Measurements from ENCODE around the gene AKT3. TPM values are rescaled to one million over a fixed set of nuclear protein-coding genes. Genes with fewer than 3 reads are reported as not detected.
"Not testable (repeated sequence)": the region's sequence is repeated elsewhere in the genome, so short reads cannot be mapped to it uniquely, and the experiment has no call there.

The AKT3 gene
- total RNA-seq, 1 experiment from 2014 or later, result 55.0 TPM

GRCh38 chr1:243824907-243825306, 25.1 kb downstream of the AKT3 start:
- not testable (repeated sequence) for DNase-seq (ENCODE audit: low read depth in 1 of 2, low spot score in 2 of 2); H3K4me3 ChIP-seq; H3K9me3 ChIP-seq (replicated peaks); H3K4me1 ChIP-seq (replicated peaks); H3K27me3 ChIP-seq (replicated peaks); H3K27ac ChIP-seq
- H3K36me3 ChIP-seq, result peaks cover 30% of the 10 kb centered on the region

DNA sequence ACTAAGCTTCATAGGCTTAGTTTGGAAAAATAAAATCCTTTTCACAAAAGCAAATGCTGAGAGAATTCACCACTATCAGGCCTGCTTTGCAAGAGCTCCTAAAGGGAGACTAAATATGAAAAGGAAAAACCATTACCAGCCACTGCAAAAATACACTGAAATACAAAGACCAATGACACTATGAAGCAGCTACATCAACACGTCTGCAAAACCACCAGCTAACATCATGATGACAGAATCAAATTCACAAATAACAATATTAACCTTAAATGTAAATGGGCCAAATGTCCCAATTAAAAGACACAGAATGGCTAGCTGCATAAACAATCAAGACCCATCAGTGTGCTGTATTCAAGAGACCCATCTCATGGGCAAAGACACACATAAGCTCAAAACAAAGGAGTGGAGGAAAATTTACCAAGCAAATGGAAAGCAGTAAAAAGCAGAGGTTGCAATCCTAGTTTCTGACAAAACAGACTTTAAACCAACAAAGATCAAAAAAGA, 28.8 kb downstream of the AKT3 start:
- Histone ChIP-seq H3K4me3 (no peak overlapping the region), H3K27ac (no peak overlapping the region), H3K4me1 (replicated peaks) (no peaks in the 10 kb centered on the region), H3K27me3 (replicated peaks) (no peaks in the 10 kb centered on the region), H3K36me3 (peaks cover 37% of the 10 kb centered on the region), H3K9me3 (replicated peaks) (peaks cover 3% of the 10 kb centered on the region; the same call in 1 of the 2 replicates)
- DNase-seq (ENCODE audit: low read depth in 1 of 2, low spot score in 2 of 2), result no peak

DNA sequence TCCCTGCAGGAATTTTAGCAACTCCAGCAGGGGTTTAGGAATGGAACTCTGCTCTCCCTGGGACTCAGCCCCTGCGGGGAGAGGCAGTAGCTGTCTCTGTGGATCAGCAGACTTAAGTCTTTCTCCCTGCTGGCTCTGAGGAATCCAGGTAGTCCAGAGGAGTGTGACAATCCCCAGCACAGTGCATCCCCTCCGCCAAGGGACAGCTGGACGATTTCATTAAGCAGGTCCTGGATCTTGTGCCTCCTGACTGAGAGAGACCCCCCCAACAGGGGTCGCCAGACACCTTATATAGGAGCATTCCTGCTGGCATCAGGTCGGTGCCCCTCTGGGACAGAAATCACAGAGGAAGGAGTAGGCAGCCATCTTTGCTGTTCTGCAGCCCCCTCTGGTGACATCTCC, 30.6 kb downstream of the AKT3 start:
- no peaks in the 10 kb centered on the region for H3K27me3 ChIP-seq (replicated peaks)
- no peak overlapping the region for H3K4me3 ChIP-seq
- peaks cover 8% of the 10 kb centered on the region for H3K9me3 ChIP-seq (replicated peaks)
- H3K27ac ChIP-seq, result no peak overlapping the region
- peaks cover 42% of the 10 kb centered on the region; the same call in 1 of the 2 replicates for H3K36me3 ChIP-seq
- H3K4me1 ChIP-seq (replicated peaks), result no peaks in the 10 kb centered on the region
- DNase-seq (ENCODE audit: low read depth in 1 of 2, low spot score in 2 of 2), result no peak

GRCh38 chr1:243818978-243819377, 31.1 kb downstream of the AKT3 start:
- no peak for DNase-seq (ENCODE audit: low read depth in 1 of 2, low spot score in 2 of 2)
- H3K27me3 ChIP-seq (replicated peaks), result no peaks in the 10 kb centered on the region
- peaks cover 42% of the 10 kb centered on the region; the same call in 1 of the 2 replicates for H3K36me3 ChIP-seq
- H3K27ac ChIP-seq, result no peak overlapping the region
- no peak overlapping the region for H3K4me3 ChIP-seq
- no peaks in the 10 kb centered on the region for H3K4me1 ChIP-seq (replicated peaks)
- H3K9me3 ChIP-seq (replicated peaks), result peaks cover 9% of the 10 kb centered on the region

- Histone ChIP-seq H3K36me3 (peaks cover 29% of the 10 kb centered on the region), H3K4me1 (replicated peaks) (no peaks in the 10 kb centered on the region), H3K27ac (no peak overlapping the region), H3K9me3 (replicated peaks) (peaks cover 5% of the 10 kb centered on the region), H3K4me3 (no peak overlapping the region), H3K27me3 (replicated peaks) (no peaks in the 10 kb centered on the region)
- no peak for DNase-seq (ENCODE audit: low read depth in 1 of 2, low spot score in 2 of 2)
Measured at GRCh38 chr1:243814718-243815117, 35.3 kb downstream of the AKT3 start.

DNA sequence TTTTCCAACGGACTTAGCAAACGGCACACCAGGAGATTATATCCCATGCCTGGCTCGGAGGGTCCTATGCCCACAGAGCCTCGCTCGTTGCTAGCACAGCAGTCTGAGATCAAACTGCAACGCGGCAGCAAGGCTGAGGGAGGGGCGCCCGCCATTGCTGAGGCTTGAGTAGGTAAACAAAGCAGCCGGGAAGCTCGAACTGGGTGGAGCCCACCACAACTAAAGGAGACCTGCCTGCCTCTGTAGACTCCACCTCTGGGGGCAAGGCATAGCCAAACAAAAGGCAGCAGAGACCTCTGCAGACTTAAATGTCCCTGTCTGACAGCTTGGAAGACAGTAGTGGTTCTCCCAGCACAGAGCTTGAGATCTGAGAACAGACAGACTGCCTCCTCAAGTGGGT, 42.7 kb downstream of the AKT3 start:
- not testable (repeated sequence) for H3K9me3 ChIP-seq (replicated peaks); DNase-seq (ENCODE audit: low read depth in 1 of 2, low spot score in 2 of 2); H3K27ac ChIP-seq

GRCh38 chr1:243806310-243806709, 43.7 kb downstream of the AKT3 start:
- Histone ChIP-seq H3K4me1 (replicated peaks) (peaks cover 6% of the 10 kb centered on the region), H3K9me3 (replicated peaks) (no peaks in the 10 kb centered on the region), H3K27ac (no peak overlapping the region), H3K36me3 (peaks cover 16% of the 10 kb centered on the region), H3K4me3 (no peak overlapping the region), H3K27me3 (replicated peaks) (no peaks in the 10 kb centered on the region)
- DNase-seq (ENCODE audit: low read depth in 1 of 2, low spot score in 2 of 2), result no peak

More for the DNA sequence above, 42.7 kb downstream of the AKT3 start:
- H3K27me3 ChIP-seq (replicated peaks); H3K4me1 ChIP-seq (replicated peaks); H3K4me3 ChIP-seq: not testable (repeated sequence)
- peaks cover 19% of the 10 kb centered on the region for H3K36me3 ChIP-seq

GRCh38 chr1:243802736-243803135, 47.3 kb downstream of the AKT3 start:
- Histone ChIP-seq H3K4me1 (replicated peaks) (peaks cover 26% of the 10 kb centered on the region), H3K4me3 (no peak overlapping the region), H3K36me3 (peaks cover 16% of the 10 kb centered on the region), H3K27me3 (replicated peaks) (no peaks in the 10 kb centered on the region), H3K27ac (no peak overlapping the region), H3K9me3 (replicated peaks) (no peaks in the 10 kb centered on the region)
- DNase-seq (ENCODE audit: low read depth in 1 of 2, low spot score in 2 of 2), result no peak

DNA sequence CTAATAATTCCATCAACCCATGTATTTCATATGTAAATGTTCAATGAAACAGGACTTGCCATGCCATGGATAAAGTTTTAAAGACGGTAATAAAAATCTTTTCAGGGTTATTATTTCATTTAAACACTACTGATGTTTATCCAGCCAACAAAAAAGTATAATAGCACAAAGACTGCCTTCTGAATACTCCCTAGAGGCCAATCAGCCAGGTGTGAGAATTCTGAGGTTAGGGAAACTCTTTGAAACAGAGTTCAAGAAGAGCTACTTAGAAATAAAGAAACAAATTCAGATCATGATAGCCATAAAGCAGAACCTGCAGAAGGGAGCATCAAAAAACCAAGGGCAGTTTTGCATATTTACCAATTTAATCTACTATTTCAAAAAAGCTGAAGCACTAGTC, 48.7 kb downstream of the AKT3 start:
- peaks cover 21% of the 10 kb centered on the region for H3K36me3 ChIP-seq
- no peak overlapping the region for H3K4me3 ChIP-seq
- H3K27ac ChIP-seq, result no peak overlapping the region
- no peaks in the 10 kb centered on the region for H3K9me3 ChIP-seq (replicated peaks)
- H3K27me3 ChIP-seq (replicated peaks), result no peaks in the 10 kb centered on the region
- no peak for DNase-seq (ENCODE audit: low read depth in 1 of 2, low spot score in 2 of 2)
- H3K4me1 ChIP-seq (replicated peaks), result peaks cover 26% of the 10 kb centered on the region

- Histone ChIP-seq H3K4me3 (no peak overlapping the region), H3K27ac (peak overlapping the region; percentile 87), H3K36me3 (peaks cover 19% of the 10 kb centered on the region), H3K9me3 (replicated peaks) (no peaks in the 10 kb centered on the region), H3K4me1 (replicated peaks) (peaks cover 26% of the 10 kb centered on the region), H3K27me3 (replicated peaks) (no peaks in the 10 kb centered on the region)
- no peak for DNase-seq (ENCODE audit: low read depth in 1 of 2, low spot score in 2 of 2)
Measured at GRCh38 chr1:243799908-243800307, 50.1 kb downstream of the AKT3 start.

DNA sequence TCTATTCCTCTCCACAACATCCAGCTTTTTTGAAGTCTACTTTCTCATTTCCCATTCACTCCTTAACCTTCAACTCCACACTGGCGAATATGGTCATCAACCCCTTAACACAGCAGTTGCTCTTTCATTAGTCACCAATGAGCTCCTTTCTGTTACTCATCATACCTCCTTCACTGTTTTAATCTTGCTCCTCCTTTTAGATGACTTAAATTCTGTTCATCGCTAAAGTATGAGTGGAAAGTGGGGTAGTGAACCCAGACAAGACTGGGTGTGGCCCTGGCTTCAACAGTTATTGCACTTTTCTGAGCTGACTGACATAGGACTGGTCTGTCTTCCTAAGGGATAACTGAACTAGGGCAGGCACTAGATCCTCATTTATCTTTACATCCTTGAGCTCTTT, 51.3 kb downstream of the AKT3 start:
- peaks cover 23% of the 10 kb centered on the region for H3K4me1 ChIP-seq (replicated peaks)
- H3K27ac ChIP-seq, result peak overlapping the region; percentile 87
- no peak overlapping the region for H3K4me3 ChIP-seq
- peak; percentile 73 to 76 for DNase-seq (ENCODE audit: low read depth in 1 of 2, low spot score in 2 of 2)
- no peaks in the 10 kb centered on the region for H3K27me3 ChIP-seq (replicated peaks)
- H3K36me3 ChIP-seq, result peaks cover 13% of the 10 kb centered on the region
- no peaks in the 10 kb centered on the region for H3K9me3 ChIP-seq (replicated peaks)

- H3K4me3 ChIP-seq, result no peak overlapping the region
- H3K27me3 ChIP-seq (replicated peaks), result no peaks in the 10 kb centered on the region
- H3K9me3 ChIP-seq (replicated peaks), result no peaks in the 10 kb centered on the region
- H3K27ac ChIP-seq, result no peak overlapping the region
- peaks cover 10% of the 10 kb centered on the region for H3K36me3 ChIP-seq
- DNase-seq (ENCODE audit: low read depth in 1 of 2, low spot score in 2 of 2), result no peak
- peaks cover 20% of the 10 kb centered on the region for H3K4me1 ChIP-seq (replicated peaks)
Measured at GRCh38 chr1:243796016-243796415, 54.0 kb downstream of the AKT3 start.

- no peaks in the 10 kb centered on the region for H3K27me3 ChIP-seq (replicated peaks)
- H3K4me1 ChIP-seq (replicated peaks), result peaks cover under 1% of the 10 kb centered on the region
- no peak overlapping the region for H3K27ac ChIP-seq
- peaks cover 18% of the 10 kb centered on the region for H3K36me3 ChIP-seq
- H3K9me3 ChIP-seq (replicated peaks), result no peaks in the 10 kb centered on the region
- no peak for DNase-seq (ENCODE audit: low read depth in 1 of 2, low spot score in 2 of 2)
- H3K4me3 ChIP-seq, result no peak overlapping the region
Measured at GRCh38 chr1:243793298-243793697, 56.7 kb downstream of the AKT3 start.

DNA sequence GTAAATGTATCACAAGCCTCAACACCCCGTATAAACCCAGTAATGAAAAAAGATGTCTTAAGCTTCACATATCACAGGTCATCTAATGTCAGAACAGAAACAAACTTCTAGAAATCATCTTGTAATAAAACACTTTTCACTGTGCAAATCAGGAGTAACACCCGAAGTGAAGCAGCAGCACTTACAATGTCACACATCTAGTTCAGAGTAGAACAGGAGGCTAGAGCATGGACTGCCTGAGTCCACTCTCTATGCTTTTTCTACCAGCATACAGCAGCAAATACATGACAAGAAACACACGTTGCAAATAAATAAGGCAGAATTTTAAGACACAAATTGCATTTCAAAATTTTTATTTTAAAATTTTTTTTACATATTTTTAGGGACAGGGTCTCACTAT, 57.2 kb downstream of the AKT3 start:
- Histone ChIP-seq H3K4me3 (no peak overlapping the region), H3K36me3 (peaks cover 18% of the 10 kb centered on the region), H3K27me3 (replicated peaks) (no peaks in the 10 kb centered on the region), H3K9me3 (replicated peaks) (no peaks in the 10 kb centered on the region), H3K27ac (no peak overlapping the region), H3K4me1 (replicated peaks) (no peaks in the 10 kb centered on the region)
- DNase-seq (ENCODE audit: low read depth in 1 of 2, low spot score in 2 of 2), result no peak

- no peak overlapping the region for H3K27ac ChIP-seq
- no peak for DNase-seq (ENCODE audit: low read depth in 1 of 2, low spot score in 2 of 2)
- no peaks in the 10 kb centered on the region for H3K4me1 ChIP-seq (replicated peaks)
Measured at GRCh38 chr1:243792401-243792800, 57.6 kb downstream of the AKT3 start.

More at GRCh38 chr1:243792401-243792800, 57.6 kb downstream of the AKT3 start:
- no peak overlapping the region for H3K4me3 ChIP-seq
- H3K27me3 ChIP-seq (replicated peaks), result no peaks in the 10 kb centered on the region
- H3K9me3 ChIP-seq (replicated peaks), result no peaks in the 10 kb centered on the region
- H3K36me3 ChIP-seq, result peaks cover 18% of the 10 kb centered on the region
